ENCODE measurements around the gene APOL1.

DNA sequence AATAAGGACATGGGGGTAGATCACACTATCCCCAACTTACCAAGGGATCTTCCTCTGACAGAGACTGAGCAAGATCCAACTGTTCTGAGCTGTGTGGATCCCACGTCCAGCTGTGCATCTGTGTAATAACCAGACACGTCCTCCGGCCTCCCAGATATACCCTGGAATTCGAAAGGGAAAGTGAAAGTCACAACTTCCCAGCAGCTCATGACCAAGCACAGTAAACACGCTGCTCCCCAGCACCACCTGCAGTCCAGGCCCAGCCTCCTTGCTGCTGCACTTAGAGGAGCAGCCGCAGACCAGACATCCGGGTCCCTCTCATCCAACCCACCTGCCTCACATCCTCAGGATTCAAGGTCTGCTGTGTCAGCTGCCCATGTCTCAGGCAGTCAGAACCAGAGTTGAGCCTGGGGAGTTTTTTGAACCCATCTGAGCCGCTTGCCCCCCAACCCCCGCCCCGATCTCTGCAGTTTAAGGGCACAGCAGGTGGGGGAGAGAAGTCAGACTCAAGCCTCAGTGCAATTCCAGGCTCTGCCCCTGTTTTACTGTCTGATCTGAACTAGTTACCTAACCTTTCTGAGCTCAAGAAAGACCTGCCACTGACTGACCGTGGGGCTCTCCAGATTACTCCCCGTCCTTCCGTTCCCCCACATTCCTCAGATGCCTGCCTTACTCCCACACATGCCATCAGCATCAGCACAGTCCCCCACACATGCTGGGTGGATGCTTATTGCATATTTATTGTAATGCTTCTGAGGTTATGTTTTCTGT, 13.3 kb upstream of the APOL1 start, which contains the start of gene APOL2:
- no peak for TF ChIP-seq NRF1 (IDR thresholded peaks at IDR 0.05; ENCODE audit: low read depth, low read length)
- TF ChIP-seq EP300 (IDR thresholded peaks at IDR 0.05; ENCODE audit: borderline replicate concordance in 1 of 2, low read depth in 1 of 2, low read length in 1 of 2), result no peak
- peak; percentile 52 for TF ChIP-seq SMC3 (IDR thresholded peaks at IDR 0.05; ENCODE audit: low read depth, low read length)
- TF ChIP-seq, protein P1, sequence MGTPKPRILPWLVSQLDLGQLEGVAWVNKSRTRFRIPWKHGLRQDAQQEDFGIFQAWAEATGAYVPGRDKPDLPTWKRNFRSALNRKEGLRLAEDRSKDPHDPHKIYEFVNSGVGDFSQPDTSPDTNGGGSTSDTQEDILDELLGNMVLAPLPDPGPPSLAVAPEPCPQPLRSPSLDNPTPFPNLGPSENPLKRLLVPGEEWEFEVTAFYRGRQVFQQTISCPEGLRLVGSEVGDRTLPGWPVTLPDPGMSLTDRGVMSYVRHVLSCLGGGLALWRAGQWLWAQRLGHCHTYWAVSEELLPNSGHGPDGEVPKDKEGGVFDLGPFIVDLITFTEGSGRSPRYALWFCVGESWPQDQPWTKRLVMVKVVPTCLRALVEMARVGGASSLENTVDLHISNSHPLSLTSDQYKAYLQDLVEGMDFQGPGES (IDR thresholded peaks at IDR 0.05; ENCODE audit: low read depth, low read length), result no peak
- peak; percentile 44 for TF ChIP-seq CHD2 (IDR thresholded peaks at IDR 0.05; ENCODE audit: low read length, partially characterized antibody)
